Liver (tissue), 3 donors: ENCODE data around the gene NOS1AP.

Source experiments
- EGR1 ChIP-seq, 2 donors: IDR thresholded peaks; 2 replicates each; pipeline ENCODE4 v1.6.1; 2016 to 2018; ENCODE audit warnings: antibody characterized with exemption in 2 of 2, low read depth in 2 of 2
- FOXA2 ChIP-seq: IDR thresholded peaks from 2 replicates; pipeline ENCODE4 v1.6.1; 2016; ENCODE audit warnings: antibody characterized with exemption
- HNF4A ChIP-seq, 2 donors: conservative IDR thresholded peaks; 2 replicates each; pipeline ENCODE4 v1.6.1; 2016; ENCODE audit warnings: antibody characterized with exemption in 2 of 2, mild to moderate bottlenecking in 2 of 2
- JUND ChIP-seq, 2 donors: IDR thresholded peaks; 2 replicates each; pipeline ENCODE4 v1.6.1; 2016; ENCODE audit warnings: antibody characterized with exemption in 2 of 2
- RXRA ChIP-seq, 2 donors: IDR thresholded peaks; 2 replicates each; pipeline ENCODE4 v1.6.1; 2017 to 2018; ENCODE audit warnings: antibody characterized with exemption in 2 of 2, mild to moderate bottlenecking in 1 of 2
- TAF1 ChIP-seq: conservative IDR thresholded peaks from 2 replicates; pipeline ENCODE4 v1.6.1; 2016; ENCODE audit warnings: antibody characterized with exemption, mild to moderate bottlenecking
- TF ChIP-seq, protein P1 (sequence below): IDR thresholded peaks from 2 replicates; pipeline ENCODE4 v1.6.1; 2016; ENCODE audit warnings: antibody characterized with exemption
- TF ChIP-seq, protein P2 (sequence below): fragments of 150-350 bp; IDR thresholded peaks from 2 replicates; pipeline ENCODE4 v1.5.1; 2017; ENCODE audit warnings: improper control_type of control experiment, low read depth, low read length; ENCODE audit not compliant: missing input control
- TF ChIP-seq, protein P3 (sequence below): IDR thresholded peaks from 2 replicates; pipeline ENCODE4 v1.6.1; 2016; ENCODE audit warnings: antibody characterized with exemption
- TF ChIP-seq, protein P4 (sequence below): IDR thresholded peaks from 2 replicates; pipeline ENCODE4 v1.6.1; 2016; ENCODE audit warnings: antibody characterized with exemption, mild to moderate bottlenecking
- donor health status: healthy.
- donor health status: healthy.

DNA sequence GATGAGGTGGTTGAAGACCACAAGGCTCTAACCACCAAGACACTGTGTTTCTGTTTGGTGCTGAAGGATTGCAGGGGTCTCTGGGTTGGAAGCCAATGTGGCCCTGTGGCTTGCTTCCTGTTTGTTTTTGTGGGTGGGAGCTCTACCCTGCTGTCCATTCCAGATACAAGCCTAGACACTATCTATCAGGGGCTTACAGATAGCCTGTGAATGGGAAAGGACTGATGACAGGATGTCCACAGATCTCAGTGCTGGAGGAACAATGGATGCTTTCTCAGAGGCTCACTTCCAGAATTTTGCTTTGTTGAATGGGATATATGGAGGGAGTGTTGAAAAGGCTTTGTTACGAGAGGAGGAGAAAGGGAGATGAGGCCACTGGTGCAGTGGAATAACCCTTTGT is 69.7 kb downstream of the NOS1AP start:
- TF ChIP-seq HNF4A (conservative IDR thresholded peaks at IDR 0.05) (no peak), EGR1 (IDR thresholded peaks at IDR 0.05; ENCODE audit: low read depth in 2 of 2) (no peak), TAF1 (no peak), JUND (IDR thresholded peaks at IDR 0.05) (no peak), FOXA2 (no peak), RXRA (IDR thresholded peaks at IDR 0.05) (no peak)
- TF ChIP-seq, protein P1, sequence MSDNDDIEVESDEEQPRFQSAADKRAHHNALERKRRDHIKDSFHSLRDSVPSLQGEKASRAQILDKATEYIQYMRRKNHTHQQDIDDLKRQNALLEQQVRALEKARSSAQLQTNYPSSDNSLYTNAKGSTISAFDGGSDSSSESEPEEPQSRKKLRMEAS: no peak
- TF ChIP-seq, protein P2, sequence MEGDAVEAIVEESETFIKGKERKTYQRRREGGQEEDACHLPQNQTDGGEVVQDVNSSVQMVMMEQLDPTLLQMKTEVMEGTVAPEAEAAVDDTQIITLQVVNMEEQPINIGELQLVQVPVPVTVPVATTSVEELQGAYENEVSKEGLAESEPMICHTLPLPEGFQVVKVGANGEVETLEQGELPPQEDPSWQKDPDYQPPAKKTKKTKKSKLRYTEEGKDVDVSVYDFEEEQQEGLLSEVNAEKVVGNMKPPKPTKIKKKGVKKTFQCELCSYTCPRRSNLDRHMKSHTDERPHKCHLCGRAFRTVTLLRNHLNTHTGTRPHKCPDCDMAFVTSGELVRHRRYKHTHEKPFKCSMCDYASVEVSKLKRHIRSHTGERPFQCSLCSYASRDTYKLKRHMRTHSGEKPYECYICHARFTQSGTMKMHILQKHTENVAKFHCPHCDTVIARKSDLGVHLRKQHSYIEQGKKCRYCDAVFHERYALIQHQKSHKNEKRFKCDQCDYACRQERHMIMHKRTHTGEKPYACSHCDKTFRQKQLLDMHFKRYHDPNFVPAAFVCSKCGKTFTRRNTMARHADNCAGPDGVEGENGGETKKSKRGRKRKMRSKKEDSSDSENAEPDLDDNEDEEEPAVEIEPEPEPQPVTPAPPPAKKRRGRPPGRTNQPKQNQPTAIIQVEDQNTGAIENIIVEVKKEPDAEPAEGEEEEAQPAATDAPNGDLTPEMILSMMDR: no peak
- TF ChIP-seq, protein P3, sequence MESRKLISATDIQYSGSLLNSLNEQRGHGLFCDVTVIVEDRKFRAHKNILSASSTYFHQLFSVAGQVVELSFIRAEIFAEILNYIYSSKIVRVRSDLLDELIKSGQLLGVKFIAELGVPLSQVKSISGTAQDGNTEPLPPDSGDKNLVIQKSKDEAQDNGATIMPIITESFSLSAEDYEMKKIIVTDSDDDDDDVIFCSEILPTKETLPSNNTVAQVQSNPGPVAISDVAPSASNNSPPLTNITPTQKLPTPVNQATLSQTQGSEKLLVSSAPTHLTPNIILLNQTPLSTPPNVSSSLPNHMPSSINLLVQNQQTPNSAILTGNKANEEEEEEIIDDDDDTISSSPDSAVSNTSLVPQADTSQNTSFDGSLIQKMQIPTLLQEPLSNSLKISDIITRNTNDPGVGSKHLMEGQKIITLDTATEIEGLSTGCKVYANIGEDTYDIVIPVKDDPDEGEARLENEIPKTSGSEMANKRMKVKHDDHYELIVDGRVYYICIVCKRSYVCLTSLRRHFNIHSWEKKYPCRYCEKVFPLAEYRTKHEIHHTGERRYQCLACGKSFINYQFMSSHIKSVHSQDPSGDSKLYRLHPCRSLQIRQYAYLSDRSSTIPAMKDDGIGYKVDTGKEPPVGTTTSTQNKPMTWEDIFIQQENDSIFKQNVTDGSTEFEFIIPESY: no peak
- TF ChIP-seq, protein P4, sequence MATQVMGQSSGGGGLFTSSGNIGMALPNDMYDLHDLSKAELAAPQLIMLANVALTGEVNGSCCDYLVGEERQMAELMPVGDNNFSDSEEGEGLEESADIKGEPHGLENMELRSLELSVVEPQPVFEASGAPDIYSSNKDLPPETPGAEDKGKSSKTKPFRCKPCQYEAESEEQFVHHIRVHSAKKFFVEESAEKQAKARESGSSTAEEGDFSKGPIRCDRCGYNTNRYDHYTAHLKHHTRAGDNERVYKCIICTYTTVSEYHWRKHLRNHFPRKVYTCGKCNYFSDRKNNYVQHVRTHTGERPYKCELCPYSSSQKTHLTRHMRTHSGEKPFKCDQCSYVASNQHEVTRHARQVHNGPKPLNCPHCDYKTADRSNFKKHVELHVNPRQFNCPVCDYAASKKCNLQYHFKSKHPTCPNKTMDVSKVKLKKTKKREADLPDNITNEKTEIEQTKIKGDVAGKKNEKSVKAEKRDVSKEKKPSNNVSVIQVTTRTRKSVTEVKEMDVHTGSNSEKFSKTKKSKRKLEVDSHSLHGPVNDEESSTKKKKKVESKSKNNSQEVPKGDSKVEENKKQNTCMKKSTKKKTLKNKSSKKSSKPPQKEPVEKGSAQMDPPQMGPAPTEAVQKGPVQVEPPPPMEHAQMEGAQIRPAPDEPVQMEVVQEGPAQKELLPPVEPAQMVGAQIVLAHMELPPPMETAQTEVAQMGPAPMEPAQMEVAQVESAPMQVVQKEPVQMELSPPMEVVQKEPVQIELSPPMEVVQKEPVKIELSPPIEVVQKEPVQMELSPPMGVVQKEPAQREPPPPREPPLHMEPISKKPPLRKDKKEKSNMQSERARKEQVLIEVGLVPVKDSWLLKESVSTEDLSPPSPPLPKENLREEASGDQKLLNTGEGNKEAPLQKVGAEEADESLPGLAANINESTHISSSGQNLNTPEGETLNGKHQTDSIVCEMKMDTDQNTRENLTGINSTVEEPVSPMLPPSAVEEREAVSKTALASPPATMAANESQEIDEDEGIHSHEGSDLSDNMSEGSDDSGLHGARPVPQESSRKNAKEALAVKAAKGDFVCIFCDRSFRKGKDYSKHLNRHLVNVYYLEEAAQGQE: no peak
